NCI-H82 (cell line): ENCODE measurements around the gene IMMP2L.

Experiments used
- DNase-seq: peaks from one replicate; lab custom pipeline; 2025; lab: John Stamatoyannopoulos, UW

Gene IMMP2L

GRCh38 chr7:111392294-111392693, 170.0 kb downstream of the IMMP2L start:
- DNase-seq, result no peak

- no peak for DNase-seq
Measured at GRCh38 chr7:111390000-111390399, 172.3 kb downstream of the IMMP2L start.

- DNase-seq, result no peak
Measured at GRCh38 chr7:111388912-111389311, 173.4 kb downstream of the IMMP2L start.

GRCh38 chr7:111388016-111388415, 174.3 kb downstream of the IMMP2L start:
- no peak for DNase-seq

GRCh38 chr7:111384065-111384891, 178.0 kb downstream of the IMMP2L start:
- no peak for DNase-seq

GRCh38 chr7:111383133-111383532, 179.2 kb downstream of the IMMP2L start:
- no peak for DNase-seq

- DNase-seq, result no peak
Measured at GRCh38 chr7:111381590-111381989, 180.7 kb downstream of the IMMP2L start.

- DNase-seq, result no peak
Measured at GRCh38 chr7:111380945-111381344, 181.3 kb downstream of the IMMP2L start.

GRCh38 chr7:111374027-111374426, 188.3 kb downstream of the IMMP2L start:
- no peak for DNase-seq

GRCh38 chr7:111371437-111371836, 190.9 kb downstream of the IMMP2L start:
- DNase-seq, result no peak

- DNase-seq, result no peak
Measured at GRCh38 chr7:111370002-111370401, 192.3 kb downstream of the IMMP2L start.

GRCh38 chr7:111368381-111369065, 193.8 kb downstream of the IMMP2L start:
- DNase-seq, result no peak

GRCh38 chr7:111364413-111364812, 197.9 kb downstream of the IMMP2L start:
- no peak for DNase-seq

GRCh38 chr7:111363099-111363498, 199.2 kb downstream of the IMMP2L start:
- DNase-seq, result no peak

GRCh38 chr7:111362506-111363054, 199.7 kb downstream of the IMMP2L start:
- no peak for DNase-seq

GRCh38 chr7:111358915-111359314, 203.4 kb downstream of the IMMP2L start:
- no peak for DNase-seq

GRCh38 chr7:111357691-111358090, 204.6 kb downstream of the IMMP2L start:
- no peak for DNase-seq

- DNase-seq, result no peak
Measured at GRCh38 chr7:111356941-111357340, 205.4 kb downstream of the IMMP2L start.

GRCh38 chr7:111352319-111352718, 210.0 kb downstream of the IMMP2L start:
- no peak for DNase-seq

- no peak for DNase-seq
Measured at GRCh38 chr7:111346219-111346618, 216.1 kb downstream of the IMMP2L start.

- no peak for DNase-seq
Measured at GRCh38 chr7:111343017-111343416, 219.3 kb downstream of the IMMP2L start.

GRCh38 chr7:111339006-111339405, 223.3 kb downstream of the IMMP2L start:
- DNase-seq, result no peak

- no peak for DNase-seq
Measured at GRCh38 chr7:111333010-111333409, 229.3 kb downstream of the IMMP2L start.
